Activated naive CD8-positive, alpha-beta T cell treated with anti-CD3 and anti-CD28 coated beads, Interleukin-2, amount 50 U/mL, for 24 hours (primary cell): Measurements from ENCODE around the gene PIGZ.

Experiments used
- ATAC-seq: fragments of 150-1000 bp; cut with Tn5 transposase; one replicate; pipeline ENCODE4 v1.10.0; 2021
- DNase-seq: peaks from one replicate; pipeline ENCODE4 v3.0.0; 2021
- H3K27ac Mint-ChIP-seq: one replicate; pipeline ENCODE4 v1.8.0; 2021; ENCODE audit warnings: mild to moderate bottlenecking, mixed read lengths
- H3K27me3 Mint-ChIP-seq: one replicate; pipeline ENCODE4 v1.8.0; 2021; ENCODE audit warnings: mixed read lengths
- H3K36me3 Mint-ChIP-seq: one replicate; pipeline ENCODE4 v1.8.0; 2021; ENCODE audit warnings: low read depth, mixed read lengths
- H3K4me1 Mint-ChIP-seq: one replicate; pipeline ENCODE4 v1.8.0; 2021; ENCODE audit warnings: mixed read lengths
- H3K4me3 Mint-ChIP-seq: one replicate; pipeline ENCODE4 v1.8.0; 2021; ENCODE audit warnings: mild to moderate bottlenecking, moderate library complexity, mixed read lengths
- H3K9me3 Mint-ChIP-seq: one replicate; pipeline ENCODE4 v1.8.0; 2021; ENCODE audit warnings: mixed read lengths

Gene PIGZ

GRCh38 chr3:197006860-197007259 lies 38.2 kb upstream of the PIGZ start:
- ATAC-seq: no peak
- no peak overlapping the region for H3K27ac Mint-ChIP-seq
- H3K4me3 Mint-ChIP-seq: no peak overlapping the region
- peaks cover 3% of the 10 kb centered on the region for H3K27me3 Mint-ChIP-seq
- no peaks in the 10 kb centered on the region for H3K36me3 Mint-ChIP-seq
- no peaks in the 10 kb centered on the region for H3K9me3 Mint-ChIP-seq
- no peak for DNase-seq
- H3K4me1 Mint-ChIP-seq: peaks cover 8% of the 10 kb centered on the region

GRCh38 chr3:197006446-197006845 lies 37.8 kb upstream of the PIGZ start:
- ATAC-seq: no peak
- H3K27ac Mint-ChIP-seq: no peak overlapping the region
- DNase-seq: no peak
- no peaks in the 10 kb centered on the region for H3K36me3 Mint-ChIP-seq
- H3K9me3 Mint-ChIP-seq: no peaks in the 10 kb centered on the region
- no peak overlapping the region for H3K4me3 Mint-ChIP-seq
- H3K27me3 Mint-ChIP-seq: peaks cover 5% of the 10 kb centered on the region
- H3K4me1 Mint-ChIP-seq: peaks cover 10% of the 10 kb centered on the region

GRCh38 chr3:197003461-197004385 lies 35.1 kb upstream of the PIGZ start:
- Mint-ChIP-seq H3K27me3 (peaks cover 5% of the 10 kb centered on the region), H3K27ac (peak overlapping the region; percentile 83), H3K4me3 (peak overlapping the region; percentile 75), H3K4me1 (peaks cover 10% of the 10 kb centered on the region), H3K36me3 (no peaks in the 10 kb centered on the region), H3K9me3 (no peaks in the 10 kb centered on the region)
- DNase-seq (peak; percentile 32), ATAC-seq (peak; percentile 3)

GRCh38 chr3:197002701-197003454 lies 34.2 kb upstream of the PIGZ start:
- Mint-ChIP-seq H3K4me3 (no peak overlapping the region), H3K27ac (no peak overlapping the region), H3K4me1 (peaks cover 10% of the 10 kb centered on the region), H3K27me3 (peaks cover 5% of the 10 kb centered on the region), H3K36me3 (no peaks in the 10 kb centered on the region), H3K9me3 (no peaks in the 10 kb centered on the region)
- ATAC-seq: peak; percentile 73
- peak; percentile 81 for DNase-seq

GRCh38 chr3:197001972-197002700 lies 33.5 kb upstream of the PIGZ start:
- H3K27ac Mint-ChIP-seq: peak overlapping the region; percentile 72
- no peak for ATAC-seq
- no peak for DNase-seq
- peaks cover 10% of the 10 kb centered on the region for H3K4me1 Mint-ChIP-seq
- peak overlapping the region; percentile 70 for H3K4me3 Mint-ChIP-seq
- H3K27me3 Mint-ChIP-seq: peaks cover 5% of the 10 kb centered on the region
- no peaks in the 10 kb centered on the region for H3K9me3 Mint-ChIP-seq
- no peaks in the 10 kb centered on the region for H3K36me3 Mint-ChIP-seq

GRCh38 chr3:197001106-197001971 lies 32.7 kb upstream of the PIGZ start:
- no peak for DNase-seq
- H3K4me3 Mint-ChIP-seq: peak overlapping the region; percentile 70

GRCh38 chr3:197000211-197000610 lies 31.6 kb upstream of the PIGZ start:
- Mint-ChIP-seq H3K4me3 (no peak overlapping the region), H3K36me3 (no peaks in the 10 kb centered on the region), H3K9me3 (no peaks in the 10 kb centered on the region), H3K4me1 (peaks cover 10% of the 10 kb centered on the region), H3K27ac (no peak overlapping the region), H3K27me3 (peaks cover 3% of the 10 kb centered on the region)
- ATAC-seq: no peak
- DNase-seq: no peak

More at GRCh38 chr3:197001106-197001971, 32.7 kb upstream of the PIGZ start:
- H3K27me3 Mint-ChIP-seq: peaks cover 5% of the 10 kb centered on the region
- peak overlapping the region; percentile 72 for H3K27ac Mint-ChIP-seq
- H3K9me3 Mint-ChIP-seq: no peaks in the 10 kb centered on the region
- no peaks in the 10 kb centered on the region for H3K36me3 Mint-ChIP-seq
- no peak for ATAC-seq
- peaks cover 10% of the 10 kb centered on the region for H3K4me1 Mint-ChIP-seq

GRCh38 chr3:196998966-196999760 lies 30.5 kb upstream of the PIGZ start:
- Mint-ChIP-seq H3K9me3 (no peaks in the 10 kb centered on the region), H3K27ac (no peak overlapping the region), H3K4me1 (peaks cover 8% of the 10 kb centered on the region), H3K27me3 (peaks cover 2% of the 10 kb centered on the region), H3K4me3 (no peak overlapping the region), H3K36me3 (no peaks in the 10 kb centered on the region)
- DNase-seq: no peak
- no peak for ATAC-seq

- Mint-ChIP-seq H3K27ac (no peak overlapping the region), H3K4me3 (no peak overlapping the region), H3K36me3 (no peaks in the 10 kb centered on the region), H3K27me3 (peaks cover 2% of the 10 kb centered on the region), H3K4me1 (peaks cover 2% of the 10 kb centered on the region), H3K9me3 (no peaks in the 10 kb centered on the region)
- no peak for ATAC-seq
- no peak for DNase-seq
Observed at GRCh38 chr3:196997311-196997710, 28.7 kb upstream of the PIGZ start.

- DNase-seq (no peak), ATAC-seq (no peak)
- peaks cover 1% of the 10 kb centered on the region for H3K4me1 Mint-ChIP-seq
- peaks cover under 1% of the 10 kb centered on the region for H3K27me3 Mint-ChIP-seq
- H3K36me3 Mint-ChIP-seq: no peaks in the 10 kb centered on the region
- H3K9me3 Mint-ChIP-seq: no peaks in the 10 kb centered on the region
- H3K27ac Mint-ChIP-seq: no peak overlapping the region
- H3K4me3 Mint-ChIP-seq: no peak overlapping the region
Observed at GRCh38 chr3:196996454-196997265, 28.0 kb upstream of the PIGZ start.

GRCh38 chr3:196995646-196996355 lies 27.2 kb upstream of the PIGZ start:
- no peak for DNase-seq
- ATAC-seq: no peak
- Mint-ChIP-seq H3K36me3 (no peaks in the 10 kb centered on the region), H3K4me3 (no peak overlapping the region), H3K9me3 (no peaks in the 10 kb centered on the region), H3K4me1 (no peaks in the 10 kb centered on the region), H3K27ac (no peak overlapping the region), H3K27me3 (no peaks in the 10 kb centered on the region)

GRCh38 chr3:196995027-196995426 lies 26.4 kb upstream of the PIGZ start:
- DNase-seq (no peak), ATAC-seq (no peak)
- Mint-ChIP-seq H3K4me1 (no peaks in the 10 kb centered on the region), H3K27ac (no peak overlapping the region), H3K9me3 (no peaks in the 10 kb centered on the region), H3K27me3 (no peaks in the 10 kb centered on the region), H3K4me3 (no peak overlapping the region), H3K36me3 (no peaks in the 10 kb centered on the region)
